CD4-positive, alpha-beta T cell (primary cell): Measurements from ENCODE around the gene BCO1. TPM values are rescaled to one million over a fixed set of nuclear protein-coding genes. Genes with fewer than 3 reads are reported as not detected.

Experiments
- ATAC-seq: fragments of 200-7000 bp; cut with Tn5 transposase; one replicate; pipeline ENCODE4 v1.10.0; 2022; ENCODE audit warnings: mild to moderate bottlenecking; ENCODE audit not compliant: poor library complexity
- CTCF ChIA-PET: fragments of 350-600 bp; sonication (Branson Sonifier 250); formaldehyde crosslinking; loops from one replicate; lab custom pipeline; 2021; ENCODE audit warnings: antibody characterized with exemption, inconsistent platforms; lab: Charles Lee
- POLR2A ChIA-PET: fragments of 350-600 bp; sonication (Branson Sonifier 250); formaldehyde crosslinking; loops from one replicate; lab custom pipeline; 2021; ENCODE audit warnings: antibody characterized with exemption, inconsistent platforms; lab: Charles Lee
- DNase-seq, 14 experiments: peaks; one replicate each; pipeline ENCODE4 v3.0.0-alpha.2; 2013 to 2020; ENCODE audit warnings: mixed read lengths in 2 of 14
- H3K27ac ChIP-seq, 2 donors: one replicate each; pipeline versions ENCODE4 v1.5.1 to v1.7.0; 2013; ENCODE audit warnings: low read length in 2 of 2, low read depth in 1 of 2, mild to moderate bottlenecking in 1 of 2
- H3K27me3 ChIP-seq, 2 experiments: 1 replicate in 1 of 2; 2 replicates in 1 of 2; pipeline versions ENCODE4 v1.6.1 to v1.7.0; 2013; ENCODE audit warnings: low read length in 2 of 2, control low read depth in 1 of 2, mild to moderate bottlenecking in 1 of 2, moderate library complexity in 1 of 2; ENCODE audit not compliant: insufficient read depth in 2 of 2, control insufficient read depth in 1 of 2
- H3K36me3 ChIP-seq: one replicate; pipeline ENCODE4 v1.6.1; 2013; ENCODE audit warnings: low read length, control low read depth; ENCODE audit not compliant: insufficient read depth
- H3K4me1 ChIP-seq: one replicate; pipeline ENCODE4 v1.6.1; 2013; ENCODE audit warnings: low read length, control low read depth; ENCODE audit not compliant: insufficient read depth
- H3K4me3 ChIP-seq: one replicate; pipeline ENCODE4 v1.5.1; 2013; ENCODE audit warnings: mild to moderate bottlenecking, low read length, moderate library complexity
- H3K9me3 ChIP-seq, 2 experiments: 1 replicate in 1 of 2; 2 replicates in 1 of 2; pipeline versions ENCODE4 v1.6.1 to v1.7.0; 2013; ENCODE audit warnings: low read length in 2 of 2, mild to moderate bottlenecking in 2 of 2, control low read depth in 1 of 2, moderate library complexity in 1 of 2; ENCODE audit not compliant: control insufficient read depth in 1 of 2, insufficient read depth in 1 of 2
- H3K27ac Mint-ChIP-seq: one replicate; pipeline ENCODE4 v1.8.0; 2020; ENCODE audit warnings: mixed read lengths
- H3K27me3 Mint-ChIP-seq: one replicate; pipeline ENCODE4 v1.8.0; 2021; ENCODE audit warnings: mixed read lengths
- H3K36me3 Mint-ChIP-seq: one replicate; pipeline ENCODE4 v1.8.0; 2021; ENCODE audit warnings: low read depth, mixed read lengths
- H3K4me1 Mint-ChIP-seq: one replicate; pipeline ENCODE4 v1.8.0; 2021; ENCODE audit warnings: low read depth, mixed read lengths
- H3K4me3 Mint-ChIP-seq: one replicate; pipeline ENCODE4 v1.8.0; 2020; ENCODE audit warnings: mild to moderate bottlenecking, mixed read lengths
- H3K9me3 Mint-ChIP-seq: one replicate; pipeline ENCODE4 v1.8.0; 2020; ENCODE audit warnings: mixed read lengths
- intact Hi-C, 2 experiments: fragments of 100-400 bp; cut with DNase I in 1 of 2; cut with micrococcal nuclease in 1 of 2; formaldehyde crosslinking; loops; one replicate each; pipeline versions ENCODE4 v1.15.1 to v1.9.0; 2023 to 2025; cut with DNase I, micrococcal nuclease
- total RNA-seq, 174 experiments: library from RNA in 2 of 174; stranded (reverse) in 2 of 174; gene quantifications; one replicate each; pipeline ENCODE4 v1.2.3 and lab custom pipeline; 2021 to 2026
- TF ChIP-seq, protein P1 (sequence below): fragments of 200-600 bp; IDR thresholded peaks from one replicate; pipeline ENCODE4 v1.8.0; 2022; ENCODE audit warnings: antibody characterized with exemption, mild to moderate bottlenecking

Gene BCO1
- total RNA-seq, 2 experiments from 2014 or later = not detected

DNA sequence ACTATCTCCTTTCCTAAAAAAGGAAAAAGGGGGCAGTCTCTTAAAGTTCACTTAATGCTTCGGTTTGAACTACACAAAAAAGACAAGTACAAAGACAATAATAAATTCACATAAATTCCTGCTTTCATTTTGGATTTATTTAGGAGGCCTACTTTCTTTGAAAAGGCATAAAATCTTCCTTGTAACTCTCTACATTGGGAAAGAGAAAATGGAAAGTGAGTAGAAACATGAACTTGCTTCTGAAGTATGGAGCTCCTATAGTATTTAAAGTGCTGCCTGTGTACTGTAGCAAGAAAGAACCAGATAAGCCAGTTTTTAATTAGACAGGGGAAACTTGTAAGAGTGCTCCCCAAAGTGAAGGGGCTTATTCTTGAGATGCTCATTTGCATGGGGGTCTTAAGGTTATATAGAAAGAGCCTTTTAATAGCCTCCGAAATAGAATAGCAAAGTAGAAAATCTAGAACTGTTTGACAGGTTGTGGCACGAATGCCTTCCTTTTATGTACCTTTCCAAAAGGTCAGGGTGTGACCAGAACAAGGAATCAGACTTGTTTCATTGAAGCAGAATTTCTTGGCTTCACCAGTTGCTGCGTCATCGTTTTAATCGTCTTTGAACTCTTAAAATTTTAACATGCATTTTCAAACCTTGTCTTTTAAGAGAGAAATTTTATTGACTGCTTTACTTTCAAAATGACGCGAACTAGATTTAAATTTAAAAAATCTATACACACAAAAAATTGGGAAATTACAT is 89.1 kb downstream of the BCO1 start:
- H3K36me3 Mint-ChIP-seq = peaks cover 5% of the 10 kb centered on the region
- no peaks in the 10 kb centered on the region for H3K4me1 ChIP-seq
- H3K27ac ChIP-seq = no peak overlapping the region
- H3K4me3 Mint-ChIP-seq = no peak overlapping the region
- no peaks in the 10 kb centered on the region for H3K9me3 Mint-ChIP-seq
- no peaks in the 10 kb centered on the region for H3K9me3 ChIP-seq
- H3K27me3 Mint-ChIP-seq = no peaks in the 10 kb centered on the region
- ChIA-PET CTCF (no interaction called here), POLR2A (no interaction called here)
- intact Hi-C loops = no loop called here
- TF ChIP-seq, protein P1, sequence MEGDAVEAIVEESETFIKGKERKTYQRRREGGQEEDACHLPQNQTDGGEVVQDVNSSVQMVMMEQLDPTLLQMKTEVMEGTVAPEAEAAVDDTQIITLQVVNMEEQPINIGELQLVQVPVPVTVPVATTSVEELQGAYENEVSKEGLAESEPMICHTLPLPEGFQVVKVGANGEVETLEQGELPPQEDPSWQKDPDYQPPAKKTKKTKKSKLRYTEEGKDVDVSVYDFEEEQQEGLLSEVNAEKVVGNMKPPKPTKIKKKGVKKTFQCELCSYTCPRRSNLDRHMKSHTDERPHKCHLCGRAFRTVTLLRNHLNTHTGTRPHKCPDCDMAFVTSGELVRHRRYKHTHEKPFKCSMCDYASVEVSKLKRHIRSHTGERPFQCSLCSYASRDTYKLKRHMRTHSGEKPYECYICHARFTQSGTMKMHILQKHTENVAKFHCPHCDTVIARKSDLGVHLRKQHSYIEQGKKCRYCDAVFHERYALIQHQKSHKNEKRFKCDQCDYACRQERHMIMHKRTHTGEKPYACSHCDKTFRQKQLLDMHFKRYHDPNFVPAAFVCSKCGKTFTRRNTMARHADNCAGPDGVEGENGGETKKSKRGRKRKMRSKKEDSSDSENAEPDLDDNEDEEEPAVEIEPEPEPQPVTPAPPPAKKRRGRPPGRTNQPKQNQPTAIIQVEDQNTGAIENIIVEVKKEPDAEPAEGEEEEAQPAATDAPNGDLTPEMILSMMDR = no peak
- no peak for ATAC-seq
- H3K27me3 ChIP-seq = no peaks in the 10 kb centered on the region
- no peaks in the 10 kb centered on the region for H3K36me3 ChIP-seq
- H3K27ac Mint-ChIP-seq = no peak overlapping the region
- H3K4me3 ChIP-seq = no peak overlapping the region
- no peak for DNase-seq
- peaks cover 15% of the 10 kb centered on the region for H3K4me1 Mint-ChIP-seq

DNA sequence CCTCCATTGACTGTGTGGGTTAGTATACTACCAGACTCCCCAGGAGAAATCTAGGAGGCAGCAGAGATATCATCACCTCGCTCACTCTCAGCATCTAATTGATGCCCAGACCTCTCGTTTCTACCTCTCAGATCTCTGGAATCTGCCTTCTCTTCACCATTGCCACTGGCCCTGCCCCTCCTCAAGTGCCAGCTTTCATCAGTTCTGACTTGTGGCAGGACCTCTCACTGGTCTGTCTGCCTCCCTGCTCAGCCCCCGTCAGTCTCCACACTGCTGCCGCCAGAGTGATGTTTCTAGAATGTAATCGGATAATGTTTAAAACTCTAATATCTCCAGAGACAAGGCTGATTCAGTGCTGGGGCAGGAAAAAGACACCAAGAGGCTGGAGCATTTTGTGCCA is 91.5 kb downstream of the BCO1 start:
- Mint-ChIP-seq H3K4me3 (no peak overlapping the region), H3K36me3 (peaks cover 12% of the 10 kb centered on the region), H3K27ac (no peak overlapping the region), H3K9me3 (no peaks in the 10 kb centered on the region), H3K4me1 (peaks cover 10% of the 10 kb centered on the region), H3K27me3 (no peaks in the 10 kb centered on the region)
- TF ChIP-seq, protein P1 = no peak
- intact Hi-C loops = no loop called here
- no peak for DNase-seq
- CTCF ChIA-PET = no interaction called here
- Histone ChIP-seq H3K4me3 (no peak overlapping the region), H3K27me3 (no peaks in the 10 kb centered on the region), H3K9me3 (no peaks in the 10 kb centered on the region), H3K27ac (no peak overlapping the region), H3K36me3 (no peaks in the 10 kb centered on the region), H3K4me1 (no peaks in the 10 kb centered on the region)
- POLR2A ChIA-PET = no interaction called here
- ATAC-seq = no peak

DNA sequence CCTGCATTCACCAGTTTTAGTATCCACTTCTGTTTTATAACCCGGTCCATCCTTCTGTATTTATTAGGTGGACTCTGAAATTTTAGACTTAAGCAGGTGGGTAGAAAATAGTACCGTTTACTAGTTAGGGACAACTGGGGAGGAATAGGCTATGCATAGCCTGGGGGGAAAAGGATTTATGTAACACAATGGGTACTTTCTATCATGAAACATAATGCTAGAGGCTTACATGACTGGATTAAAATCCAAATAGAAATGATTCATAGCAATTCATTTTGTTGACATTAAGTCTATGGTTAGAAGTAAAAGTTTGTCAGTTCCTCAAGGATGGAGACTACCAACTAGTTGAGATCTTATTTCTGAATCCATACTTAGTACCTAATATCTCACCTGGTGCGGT is 94.9 kb downstream of the BCO1 start:
- TF ChIP-seq, protein P1 = no peak
- Mint-ChIP-seq H3K4me3 (no peak overlapping the region), H3K27me3 (no peaks in the 10 kb centered on the region), H3K36me3 (peaks cover 17% of the 10 kb centered on the region), H3K27ac (no peak overlapping the region), H3K9me3 (no peaks in the 10 kb centered on the region), H3K4me1 (peaks cover 6% of the 10 kb centered on the region)
- intact Hi-C loops = no loop called here
- no peak for DNase-seq
- ChIA-PET CTCF (no interaction called here), POLR2A (no interaction called here)
- Histone ChIP-seq H3K4me1 (no peaks in the 10 kb centered on the region), H3K4me3 (no peak overlapping the region), H3K9me3 (no peaks in the 10 kb centered on the region), H3K27me3 (no peaks in the 10 kb centered on the region), H3K36me3 (no peaks in the 10 kb centered on the region), H3K27ac (no peak overlapping the region)
- no peak for ATAC-seq
